ENCODE results near the gene C3orf52. TPM values are rescaled to one million over a fixed set of nuclear protein-coding genes. Genes with fewer than 3 reads are reported as not detected.

The C3orf52 gene
- total and polyA plus RNA-seq, 10 of the 15 experiments (the other 5 are each of a cell fraction or from before 2014, with no cell fraction given), result 0.15 to 1.9 (median 0.73) TPM

DNA sequence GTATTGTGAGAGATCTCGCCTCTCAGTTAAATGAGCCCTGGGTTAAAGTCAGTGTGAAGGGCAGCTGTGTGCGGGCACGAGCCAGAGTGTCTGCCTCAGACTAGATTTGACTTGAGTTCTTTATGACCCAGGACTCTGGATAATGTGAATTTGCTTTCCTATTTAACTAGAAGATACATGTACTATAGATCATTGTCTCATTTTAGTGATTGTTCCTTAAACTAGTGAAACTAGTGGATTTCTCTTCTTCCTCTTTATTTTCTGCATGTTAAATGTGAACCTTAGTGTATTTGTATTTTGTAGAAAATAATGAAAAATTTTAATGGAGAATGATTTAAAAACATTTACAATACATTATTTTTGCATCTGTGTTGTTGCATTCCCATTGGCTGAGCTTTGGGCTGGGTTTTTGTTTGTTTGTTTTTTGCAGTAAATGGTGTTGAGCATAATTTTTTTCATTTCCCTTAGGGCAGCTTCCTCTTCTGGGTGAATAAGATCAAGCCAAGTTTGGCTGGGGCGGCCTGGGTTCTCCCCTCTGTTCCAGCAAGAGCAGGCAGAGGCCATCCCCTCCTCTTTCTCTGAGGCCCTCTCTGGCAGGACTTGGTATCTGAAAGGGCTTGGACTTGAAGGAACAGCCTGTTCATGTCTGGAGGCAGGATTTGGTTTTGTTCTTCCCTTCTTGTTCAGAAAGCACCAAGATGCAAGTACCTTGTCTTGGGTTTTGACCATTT, 31.8 kb downstream of the C3orf52 start (continued):
- TF ChIP-seq, protein P1, sequence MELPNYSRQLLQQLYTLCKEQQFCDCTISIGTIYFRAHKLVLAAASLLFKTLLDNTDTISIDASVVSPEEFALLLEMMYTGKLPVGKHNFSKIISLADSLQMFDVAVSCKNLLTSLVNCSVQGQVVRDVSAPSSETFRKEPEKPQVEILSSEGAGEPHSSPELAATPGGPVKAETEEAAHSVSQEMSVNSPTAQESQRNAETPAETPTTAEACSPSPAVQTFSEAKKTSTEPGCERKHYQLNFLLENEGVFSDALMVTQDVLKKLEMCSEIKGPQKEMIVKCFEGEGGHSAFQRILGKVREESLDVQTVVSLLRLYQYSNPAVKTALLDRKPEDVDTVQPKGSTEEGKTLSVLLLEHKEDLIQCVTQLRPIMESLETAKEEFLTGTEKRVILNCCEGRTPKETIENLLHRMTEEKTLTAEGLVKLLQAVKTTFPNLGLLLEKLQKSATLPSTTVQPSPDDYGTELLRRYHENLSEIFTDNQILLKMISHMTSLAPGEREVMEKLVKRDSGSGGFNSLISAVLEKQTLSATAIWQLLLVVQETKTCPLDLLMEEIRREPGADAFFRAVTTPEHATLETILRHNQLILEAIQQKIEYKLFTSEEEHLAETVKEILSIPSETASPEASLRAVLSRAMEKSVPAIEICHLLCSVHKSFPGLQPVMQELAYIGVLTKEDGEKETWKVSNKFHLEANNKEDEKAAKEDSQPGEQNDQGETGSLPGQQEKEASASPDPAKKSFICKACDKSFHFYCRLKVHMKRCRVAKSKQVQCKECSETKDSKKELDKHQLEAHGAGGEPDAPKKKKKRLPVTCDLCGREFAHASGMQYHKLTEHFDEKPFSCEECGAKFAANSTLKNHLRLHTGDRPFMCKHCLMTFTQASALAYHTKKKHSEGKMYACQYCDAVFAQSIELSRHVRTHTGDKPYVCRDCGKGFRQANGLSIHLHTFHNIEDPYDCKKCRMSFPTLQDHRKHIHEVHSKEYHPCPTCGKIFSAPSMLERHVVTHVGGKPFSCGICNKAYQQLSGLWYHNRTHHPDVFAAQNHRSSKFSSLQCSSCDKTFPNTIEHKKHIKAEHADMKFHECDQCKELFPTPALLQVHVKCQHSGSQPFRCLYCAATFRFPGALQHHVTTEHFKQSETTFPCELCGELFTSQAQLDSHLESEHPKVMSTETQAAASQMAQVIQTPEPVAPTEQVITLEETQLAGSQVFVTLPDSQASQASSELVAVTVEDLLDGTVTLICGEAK (IDR thresholded peaks at IDR 0.05; ENCODE audit: borderline replicate concordance), result no peak
- TF ChIP-seq YY1 (IDR thresholded peaks at IDR 0.05; ENCODE audit: low read depth, low read length) (peak; percentile 42; the same call in 1 of the 2 replicates), EGR1 (IDR thresholded peaks at IDR 0.05; ENCODE audit: borderline replicate concordance in 1 of 2, low read depth in 2 of 2, low read length in 2 of 2) (no peak), IKZF2 (IDR thresholded peaks at IDR 0.05) (peak; percentile 39 to 59; a peak in 3 of 4 replicates), POLR2AphosphoS5 (IDR thresholded peaks at IDR 0.05; ENCODE audit: low read length) (no peak), YBX1 (IDR thresholded peaks at IDR 0.05) (no peak), NFIC (IDR thresholded peaks at IDR 0.05; ENCODE audit: low read depth, low read length) (peak; percentile 7; the same call in 1 of the 2 replicates), FOXK2 (IDR thresholded peaks at IDR 0.05) (no peak), ETV6 (conservative IDR thresholded peaks at IDR 0.05 in 1 of 2, IDR thresholded peaks at IDR 0.05 in 1 of 2; ENCODE audit: borderline replicate concordance in 1 of 2, low read depth in 1 of 2) (no peak), TCF12 (IDR thresholded peaks at IDR 0.05; ENCODE audit: low read depth, low read length) (0 out of 2 replicates have a peak, but pooled peaks have one; percentile 40), ATF7 (IDR thresholded peaks at IDR 0.05; ENCODE audit: low read depth) (no peak), LARP7 (IDR thresholded peaks at IDR 0.05) (no peak; the same call in 1 of the 2 replicates), TCF7 (IDR thresholded peaks at IDR 0.05; ENCODE audit: borderline replicate concordance) (no peak), NR2C1 (IDR thresholded peaks at IDR 0.05) (peak; percentile 9; the same call in 1 of the 2 replicates), BHLHE40 (IDR thresholded peaks at IDR 0.05; ENCODE audit: borderline replicate concordance in 1 of 2, low read depth in 2 of 2, low read length in 1 of 2) (peak in 1 of 2 experiments; percentile 28; a peak in 1 of 4 replicates), KDM1A (IDR thresholded peaks at IDR 0.05; ENCODE audit: borderline replicate concordance) (no peak), SUZ12 (IDR thresholded peaks at IDR 0.05; ENCODE audit: unreplicated experiment) (no peak), JUND (IDR thresholded peaks at IDR 0.05; ENCODE audit: low read depth, low read length) (no peak), NFYB (IDR thresholded peaks at IDR 0.05; ENCODE audit: insufficient read depth, low read depth, low read length) (no peak), POU2F2 (IDR thresholded peaks at IDR 0.05; ENCODE audit: borderline replicate concordance, low read depth, low read length) (no peak), NR2F1 (conservative IDR thresholded peaks at IDR 0.05) (0 out of 2 replicates have a peak, but pooled peaks have one; percentile 29), BCL11A (IDR thresholded peaks at IDR 0.05; ENCODE audit: low read depth, low read length) (no peak)
- TF ChIP-seq, protein P2, sequence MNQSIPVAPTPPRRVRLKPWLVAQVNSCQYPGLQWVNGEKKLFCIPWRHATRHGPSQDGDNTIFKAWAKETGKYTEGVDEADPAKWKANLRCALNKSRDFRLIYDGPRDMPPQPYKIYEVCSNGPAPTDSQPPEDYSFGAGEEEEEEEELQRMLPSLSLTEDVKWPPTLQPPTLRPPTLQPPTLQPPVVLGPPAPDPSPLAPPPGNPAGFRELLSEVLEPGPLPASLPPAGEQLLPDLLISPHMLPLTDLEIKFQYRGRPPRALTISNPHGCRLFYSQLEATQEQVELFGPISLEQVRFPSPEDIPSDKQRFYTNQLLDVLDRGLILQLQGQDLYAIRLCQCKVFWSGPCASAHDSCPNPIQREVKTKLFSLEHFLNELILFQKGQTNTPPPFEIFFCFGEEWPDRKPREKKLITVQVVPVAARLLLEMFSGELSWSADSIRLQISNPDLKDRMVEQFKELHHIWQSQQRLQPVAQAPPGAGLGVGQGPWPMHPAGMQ (IDR thresholded peaks at IDR 0.05; ENCODE audit: borderline replicate concordance), result no peak
- TF ChIP-seq, protein P3, sequence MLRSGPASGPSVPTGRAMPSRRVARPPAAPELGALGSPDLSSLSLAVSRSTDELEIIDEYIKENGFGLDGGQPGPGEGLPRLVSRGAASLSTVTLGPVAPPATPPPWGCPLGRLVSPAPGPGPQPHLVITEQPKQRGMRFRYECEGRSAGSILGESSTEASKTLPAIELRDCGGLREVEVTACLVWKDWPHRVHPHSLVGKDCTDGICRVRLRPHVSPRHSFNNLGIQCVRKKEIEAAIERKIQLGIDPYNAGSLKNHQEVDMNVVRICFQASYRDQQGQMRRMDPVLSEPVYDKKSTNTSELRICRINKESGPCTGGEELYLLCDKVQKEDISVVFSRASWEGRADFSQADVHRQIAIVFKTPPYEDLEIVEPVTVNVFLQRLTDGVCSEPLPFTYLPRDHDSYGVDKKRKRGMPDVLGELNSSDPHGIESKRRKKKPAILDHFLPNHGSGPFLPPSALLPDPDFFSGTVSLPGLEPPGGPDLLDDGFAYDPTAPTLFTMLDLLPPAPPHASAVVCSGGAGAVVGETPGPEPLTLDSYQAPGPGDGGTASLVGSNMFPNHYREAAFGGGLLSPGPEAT (IDR thresholded peaks at IDR 0.05; ENCODE audit: low read depth), result no peak
